RWPE1 (cell line): ENCODE results near the gene CSN2.

ENCODE experiments used
- CTCF ChIA-PET: fragments of 350-600 bp; sonication (Branson Sonifier 250); formaldehyde crosslinking; extraction: SDS; loops from one replicate; lab custom pipeline; 2021; lab: Yijun Ruan, JAX
- POLR2A ChIA-PET: fragments of 400-600 bp; formaldehyde crosslinking; extraction: SDS; loops from one replicate; lab custom pipeline; 2020; ENCODE audit warnings: antibody characterized with exemption; ENCODE audit not compliant: low non-redundant PET; lab: Yijun Ruan, JAX
- DNase-seq: peaks from one replicate; pipeline ENCODE4 v3.0.0; 2012; ENCODE audit warnings: low spot score
- H3K27ac ChIP-seq: fragments of 450-650 bp; 2 replicates; pipeline ENCODE4 v1.5.1; 2017
- CTCF ChIP-seq: fragments of 450-650 bp; conservative IDR thresholded peaks from 2 replicates; pipeline ENCODE4 v1.5.1; 2017; ENCODE audit warnings: low read depth, mild to moderate bottlenecking

The CSN2 gene, protein sequence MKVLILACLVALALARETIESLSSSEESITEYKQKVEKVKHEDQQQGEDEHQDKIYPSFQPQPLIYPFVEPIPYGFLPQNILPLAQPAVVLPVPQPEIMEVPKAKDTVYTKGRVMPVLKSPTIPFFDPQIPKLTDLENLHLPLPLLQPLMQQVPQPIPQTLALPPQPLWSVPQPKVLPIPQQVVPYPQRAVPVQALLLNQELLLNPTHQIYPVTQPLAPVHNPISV

DNA sequence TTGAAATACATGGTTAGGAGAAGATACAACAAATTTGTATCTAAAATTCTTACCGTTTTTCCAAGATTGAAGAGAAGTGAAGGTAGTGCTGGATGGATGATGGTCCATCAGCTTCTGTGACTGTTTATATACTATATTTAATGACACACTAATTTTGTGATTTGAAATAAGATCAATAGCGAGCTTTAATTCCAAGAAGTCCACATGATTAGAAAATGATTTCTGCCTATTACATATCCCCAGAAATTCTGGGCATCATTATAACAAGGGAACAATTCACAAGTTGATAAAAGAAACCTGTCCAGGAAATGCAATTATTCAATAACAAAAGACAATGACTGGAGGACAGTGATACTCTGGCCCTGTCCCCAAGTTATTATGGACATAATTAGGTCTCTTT is at the start of gene CSN2:
Gene CSN2 (minus strand): TSS at position 101 of the 400 bp plus-strand sequence. CDS start 4,733 bp downstream, outside the sequence.
- no peak for TF ChIP-seq CTCF
- no peak within 1 kb of the TSS for H3K27ac ChIP-seq
- DNase-seq = no peak
- POLR2A ChIA-PET = no interaction called here
- CTCF ChIA-PET = interaction anchor here (0.6 kb wide), 1 partner anchor 1941 kb away, joined by 3 read pairs; no protein-coding TSS in a partner anchor

- H3K27ac ChIP-seq = no peak overlapping the region
- POLR2A ChIA-PET = no interaction called here
- TF ChIP-seq CTCF = no peak
- no peak for DNase-seq
- CTCF ChIA-PET = no interaction called here
Measured at GRCh38 chr4:70008771-70009170, 43.2 kb upstream of the CSN2 start.

GRCh38 chr4:70002507-70002906 is 37.0 kb upstream of the CSN2 start:
- no peak for TF ChIP-seq CTCF
- CTCF ChIA-PET = no interaction called here
- DNase-seq = no peak
- POLR2A ChIA-PET = no interaction called here
- no peak overlapping the region for H3K27ac ChIP-seq

- ChIA-PET POLR2A (no interaction called here), CTCF (no interaction called here)
- no peak overlapping the region for H3K27ac ChIP-seq
- DNase-seq = no peak
- no peak for TF ChIP-seq CTCF
Measured at GRCh38 chr4:70000711-70001110, 35.2 kb upstream of the CSN2 start.

- POLR2A ChIA-PET = no interaction called here
- TF ChIP-seq CTCF = no peak
- CTCF ChIA-PET = no interaction called here
Measured at GRCh38 chr4:69999420-69999819, 33.9 kb upstream of the CSN2 start.

GRCh38 chr4:69995526-69996016 is 30.0 kb upstream of the CSN2 start, which contains the start of gene STATH:
Gene STATH (plus strand): TSS chr4:69995966. CDS start chr4:69998438, 2,472 bp downstream.
- ChIA-PET CTCF (no interaction called here), POLR2A (no interaction called here)
- no peak for TF ChIP-seq CTCF
- peak; percentile 4 for DNase-seq
- no peak within 1 kb of the TSS for H3K27ac ChIP-seq

More at GRCh38 chr4:69999420-69999819, 33.9 kb upstream of the CSN2 start:
- DNase-seq = no peak
- H3K27ac ChIP-seq = no peak overlapping the region
